ENCODE data around the gene STRBP.

Gene STRBP

DNA sequence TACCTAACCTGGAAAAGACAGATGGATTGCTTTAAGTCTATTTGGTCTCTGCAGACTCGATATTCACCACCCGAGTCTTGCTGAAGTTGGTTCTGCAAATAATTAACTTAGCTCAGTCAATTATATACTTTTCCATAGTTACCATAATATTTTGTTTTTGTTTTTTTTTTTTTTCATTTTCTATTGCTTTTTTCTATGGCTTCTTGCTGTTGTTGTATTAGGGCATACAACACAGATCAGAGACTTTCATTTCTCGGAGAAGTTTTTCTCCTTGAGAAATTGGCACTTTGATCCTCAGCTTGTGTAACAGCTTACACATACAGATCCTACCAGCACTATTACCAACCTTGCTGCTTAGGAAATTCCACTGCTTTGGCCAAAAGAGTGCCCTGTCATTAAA, 146.9 kb downstream of the STRBP start:
- no peak for DNase-seq

GRCh38 chr9:123120953-123121352, 147.4 kb downstream of the STRBP start:
- DNase-seq: no peak

DNA sequence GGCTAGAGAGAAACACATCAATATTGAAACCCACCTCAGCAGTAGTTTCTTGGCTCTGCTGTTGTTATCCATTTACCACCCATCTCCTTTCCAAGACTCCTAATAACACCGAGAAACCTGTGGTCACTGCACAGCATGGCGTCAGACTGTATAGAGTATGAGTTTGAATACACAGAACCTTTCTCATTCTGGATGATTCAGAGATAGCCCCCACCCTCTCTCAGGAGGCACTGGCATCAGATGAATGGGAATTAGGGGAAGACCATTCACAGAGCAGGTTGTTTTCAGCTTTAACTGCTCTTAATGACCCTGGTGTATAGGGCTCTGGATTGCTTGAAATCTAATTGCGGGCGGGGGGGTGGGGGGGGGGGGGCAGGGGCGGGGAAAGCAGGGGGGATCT, 148.3 kb downstream of the STRBP start:
- no peak for DNase-seq

DNA sequence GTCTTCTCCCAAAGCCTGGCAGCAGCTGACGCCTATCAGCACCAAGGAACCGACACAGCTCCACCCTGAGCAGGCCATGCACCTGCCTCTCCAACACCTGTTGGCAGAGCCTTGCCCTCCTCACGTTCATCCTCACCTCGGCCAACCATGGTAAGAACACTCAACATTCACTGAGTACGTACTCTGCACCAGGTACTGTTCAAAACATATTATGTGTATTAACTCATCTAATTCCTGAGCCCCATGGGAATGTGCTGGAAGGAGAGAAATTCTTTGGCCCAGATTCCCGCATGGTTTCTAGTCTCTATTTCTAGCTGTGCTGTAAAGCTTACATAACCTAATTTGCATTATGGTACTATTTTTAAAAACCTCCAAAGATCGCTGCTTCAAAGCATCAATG, 148.8 kb downstream of the STRBP start:
- no peak for DNase-seq

DNA sequence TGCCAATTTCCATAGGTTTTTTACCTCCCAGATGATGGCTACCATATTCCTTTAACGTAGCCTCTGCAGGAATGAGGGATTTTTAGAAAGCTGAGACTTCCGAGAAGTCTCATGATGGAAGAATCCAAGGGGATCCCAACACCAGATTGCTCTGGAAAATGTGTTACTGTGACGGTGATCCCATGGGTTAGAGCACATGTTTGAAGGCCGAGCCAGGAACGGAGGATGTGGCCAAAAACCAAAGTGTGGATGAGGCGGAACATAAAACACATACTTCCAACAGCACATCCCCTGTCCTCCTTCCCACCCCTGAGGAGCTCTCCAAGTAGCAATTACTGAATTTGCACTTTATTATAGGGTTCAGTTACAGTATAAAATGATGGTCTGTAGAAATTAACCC, 152.3 kb downstream of the STRBP start:
- no peak for DNase-seq

DNA sequence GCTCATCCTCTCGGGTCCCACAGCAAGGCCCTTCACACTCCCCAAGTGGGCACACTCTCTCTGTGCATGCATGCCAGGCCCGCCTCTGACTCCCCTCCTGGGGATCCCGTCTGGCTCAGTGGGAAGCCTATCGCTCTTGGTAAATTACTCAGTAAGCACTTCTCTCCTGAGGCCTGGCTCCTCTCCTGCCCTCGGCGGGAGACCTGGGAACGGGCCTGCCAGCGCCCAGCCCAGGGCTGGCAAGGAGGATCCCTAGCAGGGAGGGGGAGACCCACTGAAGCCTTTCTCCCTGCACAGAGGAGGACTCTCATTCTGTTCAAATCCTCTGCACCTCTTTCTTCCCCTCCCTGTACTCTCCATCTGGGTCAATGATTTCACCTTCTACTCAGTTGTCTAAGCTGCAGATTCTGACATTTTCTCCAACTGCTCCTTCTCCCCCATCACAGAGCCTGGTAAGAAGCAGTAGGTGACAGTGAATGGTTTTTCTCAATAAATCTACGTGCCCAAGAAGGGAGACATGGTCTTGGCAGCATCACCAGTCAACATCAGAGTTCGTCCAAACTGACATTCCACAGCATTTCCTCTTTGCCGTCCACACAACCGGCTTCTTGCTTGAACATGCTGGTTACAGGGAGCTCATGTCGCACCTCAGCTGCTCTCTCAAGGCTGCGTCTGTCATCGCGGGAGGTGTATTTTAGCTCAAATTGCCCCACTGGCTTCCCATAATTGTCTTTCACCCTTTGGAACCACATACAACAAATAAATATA, 153.1 kb downstream of the STRBP start:
- DNase-seq: no peak

- no peak for DNase-seq
Observed at GRCh38 chr9:123113185-123113584, 155.2 kb downstream of the STRBP start.

- peak in 1 of 2 donors; percentile 13 for DNase-seq
Observed at GRCh38 chr9:123112015-123112975, 156.1 kb downstream of the STRBP start.

GRCh38 chr9:123111427-123112014, 156.9 kb downstream of the STRBP start:
- no peak for DNase-seq

DNA sequence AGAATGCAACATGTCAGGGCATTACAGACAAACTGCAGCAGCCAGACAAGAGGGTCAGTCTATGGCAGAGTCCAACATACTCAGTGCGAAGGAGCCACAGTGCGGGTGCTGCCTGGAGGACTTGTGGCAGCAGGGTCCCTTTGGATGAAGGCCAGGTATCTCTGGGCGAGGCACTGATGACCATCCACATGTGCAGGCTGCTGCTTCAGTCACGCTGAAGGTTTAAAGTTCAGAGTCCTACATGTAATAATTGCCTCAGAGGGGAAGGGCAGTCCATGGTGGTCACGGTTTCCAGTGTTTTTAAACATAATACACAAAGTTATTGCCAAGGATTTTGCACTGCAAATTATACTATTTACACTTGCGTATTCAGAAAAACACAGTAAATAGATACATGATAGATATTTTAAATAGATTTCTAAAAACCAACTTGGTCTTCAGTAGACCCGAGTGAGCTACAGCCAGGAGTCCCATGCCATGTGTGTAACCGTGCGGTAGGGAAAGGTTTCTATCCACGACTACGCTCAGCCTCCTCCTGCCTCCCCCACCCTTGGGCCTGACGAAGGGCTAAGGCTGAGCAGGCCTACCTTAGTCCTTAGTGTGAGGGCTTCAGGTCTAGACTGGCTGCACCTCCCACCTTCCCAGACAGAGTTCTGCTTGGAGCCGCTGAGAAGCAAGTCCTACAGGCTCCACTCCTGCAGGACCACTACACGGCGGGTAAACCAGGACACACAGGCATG, 158.7 kb downstream of the STRBP start:
- DNase-seq: no peak

GRCh38 chr9:123108976-123109375, 159.4 kb downstream of the STRBP start:
- no peak for DNase-seq

GRCh38 chr9:123107639-123108285, 160.6 kb downstream of the STRBP start:
- DNase-seq: no peak

DNA sequence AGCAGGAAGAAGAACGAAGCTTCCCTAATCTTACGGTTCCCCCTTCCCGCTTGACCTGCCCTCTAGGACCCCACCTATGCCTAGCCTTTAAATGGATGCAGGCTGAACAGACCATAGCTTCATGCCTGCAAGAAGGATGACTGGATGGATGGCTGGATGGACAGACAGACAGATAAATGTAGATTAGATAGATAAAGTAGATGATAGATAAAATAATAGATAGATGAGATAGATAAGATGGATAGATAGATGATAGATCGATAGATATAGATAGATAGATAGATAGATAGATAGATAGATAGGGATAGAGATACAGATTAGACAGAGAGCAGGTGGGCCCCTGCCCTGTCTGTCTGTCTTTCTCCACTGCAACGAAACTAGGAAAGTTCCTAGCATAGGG, 162.9 kb downstream of the STRBP start:
- no peak for DNase-seq

DNA sequence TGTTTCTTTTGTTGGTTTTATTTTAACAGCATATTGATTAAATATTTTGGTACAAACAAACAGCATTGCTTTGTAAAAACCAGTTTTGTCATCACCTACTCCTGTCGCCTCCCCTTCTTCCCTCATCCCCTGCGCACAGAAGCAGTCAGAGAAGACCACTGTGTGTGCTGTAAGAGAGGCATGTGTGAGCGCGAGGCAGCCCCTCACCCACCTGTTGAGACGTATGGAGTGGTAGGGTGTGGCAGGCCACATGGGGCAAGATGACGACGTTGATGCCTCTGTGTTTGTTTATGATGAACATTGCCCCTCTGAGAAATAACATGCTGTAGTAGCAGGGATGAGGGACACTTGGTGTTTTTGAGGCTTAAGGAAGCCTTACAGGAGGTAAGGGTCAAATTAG, 163.6 kb downstream of the STRBP start:
- no peak for DNase-seq

DNA sequence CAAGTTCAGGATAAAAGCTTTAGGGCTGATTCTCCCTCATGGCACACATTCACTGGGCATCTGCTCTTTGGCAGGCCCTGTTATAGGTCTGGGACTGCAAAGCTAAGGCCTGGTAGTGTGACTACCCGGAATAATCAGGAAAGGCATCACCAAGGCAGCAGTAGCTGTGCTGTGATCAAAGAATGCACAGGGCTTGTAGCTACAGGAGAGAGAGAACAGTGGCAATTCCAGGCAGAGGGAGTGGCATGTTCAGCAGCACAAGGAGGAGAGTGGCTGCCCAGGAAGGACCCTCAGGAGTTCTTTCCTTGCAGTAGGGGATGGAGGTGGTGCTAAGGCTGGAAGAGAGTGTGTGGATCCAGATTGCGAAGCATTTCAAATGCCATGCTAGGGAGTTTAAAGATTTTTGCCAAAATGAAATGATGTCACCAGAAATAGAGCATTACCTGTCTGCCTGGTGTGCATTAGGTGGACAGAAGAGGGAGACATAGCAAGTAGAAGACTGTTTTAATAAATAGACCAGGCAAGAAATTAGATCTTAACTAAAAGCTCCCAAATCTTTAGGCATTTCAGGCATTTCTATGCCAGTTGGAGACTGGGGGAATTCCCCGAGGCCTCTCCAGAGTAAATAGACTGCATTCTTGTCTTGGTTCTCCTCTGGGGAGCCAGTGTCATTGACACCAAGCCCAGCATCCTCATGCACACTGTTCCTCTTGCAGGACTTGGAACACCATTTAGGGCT, 165.8 kb downstream of the STRBP start:
- DNase-seq: no peak

- no peak for DNase-seq
Observed at GRCh38 chr9:123099548-123099947, 168.8 kb downstream of the STRBP start.

DNA sequence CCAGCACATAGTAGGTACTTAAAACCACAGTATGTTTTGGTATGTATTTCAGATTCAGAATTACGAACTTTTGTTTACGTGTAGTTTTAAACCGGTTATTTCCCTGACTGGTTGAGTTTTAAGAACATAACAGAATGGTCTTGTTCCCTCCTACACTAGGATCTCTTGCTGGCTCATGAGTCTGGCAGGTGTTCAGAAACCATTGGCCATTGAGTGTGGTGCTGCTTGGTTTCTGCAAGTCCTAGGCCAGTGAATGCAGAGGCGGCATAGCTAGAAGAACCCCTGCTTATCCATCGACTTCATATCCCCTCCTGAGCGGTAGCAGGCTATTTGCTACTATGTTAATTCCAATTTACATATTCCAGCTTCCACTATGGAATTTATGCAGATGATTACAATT, 169.3 kb downstream of the STRBP start:
- no peak for DNase-seq

GRCh38 chr9:123098096-123098459, 170.3 kb downstream of the STRBP start:
- DNase-seq: no peak

DNA sequence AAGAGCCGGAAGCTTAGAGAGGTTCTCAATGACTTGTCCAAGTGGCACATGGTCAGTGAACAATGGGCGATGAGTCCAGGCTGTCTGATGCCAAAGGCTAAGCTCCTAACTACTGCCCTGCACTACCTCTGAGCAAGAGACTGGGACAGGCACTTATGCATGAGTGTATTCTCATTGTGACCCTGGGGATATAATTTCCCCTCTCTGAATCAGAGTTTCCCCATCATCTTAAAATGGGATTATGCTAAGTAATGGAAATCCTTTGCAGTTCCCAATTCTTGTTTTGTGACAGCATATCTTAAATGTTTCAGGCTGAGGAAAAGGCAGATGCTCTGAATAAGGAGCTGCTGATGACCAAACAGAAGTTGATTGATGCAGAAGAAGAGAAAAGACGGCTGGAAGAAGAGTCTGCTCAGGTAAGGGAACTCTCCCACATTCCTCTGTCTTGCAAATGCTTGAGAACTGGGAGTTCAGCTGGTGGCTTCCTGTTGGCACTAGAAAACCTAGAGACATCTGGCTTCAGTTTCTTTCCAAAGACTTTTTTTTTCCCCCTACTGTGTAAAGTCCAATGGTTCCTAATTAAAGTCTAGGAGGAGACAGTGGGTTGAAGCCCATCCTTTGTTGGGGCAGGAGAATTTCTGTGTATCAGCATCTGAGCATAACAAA, 170.8 kb downstream of the STRBP start:
- DNase-seq: no peak

DNA sequence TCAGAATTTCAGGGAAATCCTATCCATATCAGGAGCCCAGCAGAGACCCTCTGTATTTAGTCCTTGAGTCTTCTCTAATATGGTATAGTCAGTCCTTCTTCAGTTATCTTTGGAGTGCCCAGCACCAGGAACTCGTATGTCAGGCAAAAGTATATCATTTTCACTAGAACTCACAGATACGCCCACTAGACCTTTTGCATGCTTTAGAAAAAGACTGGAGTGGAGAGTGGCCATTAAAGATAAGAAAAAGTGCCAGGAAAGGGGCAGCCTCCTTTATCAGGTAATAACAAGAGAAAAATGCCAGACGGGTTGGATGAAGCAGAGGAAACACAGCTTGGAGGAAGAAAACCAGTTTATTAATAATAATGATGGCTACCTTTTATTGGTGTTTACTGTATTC, 171.4 kb downstream of the STRBP start:
- DNase-seq: no peak

- no peak for DNase-seq
Observed at GRCh38 chr9:123093141-123093540, 175.2 kb downstream of the STRBP start.

Data from stimulated activated CD4-positive, alpha-beta T cell treated with anti-CD3 and anti-CD28 coated beads, Interleukin-2, amount 100 ng/mL, for 48 hours (primary cell).